Renal pelvis (tissue), 4 donors: ENCODE results near the gene PDK4. TPM values are rescaled to one million over a fixed set of nuclear protein-coding genes. Genes with fewer than 3 reads are reported as not detected.
"Not testable (repeated sequence)": the region's sequence is repeated elsewhere in the genome, so short reads cannot be mapped to it uniquely, and the experiment has no call there.

Source experiments
- DNase-seq: peaks from one replicate; pipeline ENCODE4 v3.0.0-alpha.2; 2013
- polyA plus RNA-seq, 3 donors: library from polyadenylated mRNA; unstranded; fragments of 120-200 nt; gene quantifications; one replicate each; pipeline ENCODE4 v1.2.1, GENCODE V29; 2013; ENCODE audit not compliant: insufficient read length in 3 of 3

The PDK4 gene
- polyA plus RNA-seq, 3 donors, result 15.4 to 17.8 (median 17.6) TPM

DNA sequence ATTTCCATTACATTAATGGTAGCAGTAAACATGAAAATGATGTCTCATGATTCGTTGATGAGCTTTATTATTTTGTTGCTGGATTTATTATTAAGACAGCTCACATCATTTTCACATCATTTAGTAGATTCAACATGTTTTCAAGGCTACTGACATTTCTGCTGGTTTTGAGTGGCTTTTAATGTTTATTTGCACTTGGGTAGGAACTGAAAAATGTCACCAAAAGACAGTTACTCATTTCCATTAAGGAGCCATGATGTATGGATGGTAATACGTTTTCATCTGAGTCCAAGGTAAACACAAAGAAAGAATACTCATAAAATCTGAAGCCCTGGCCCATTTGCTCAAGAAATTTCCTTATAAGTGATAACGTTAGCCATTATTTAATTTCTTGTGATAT is 14.8 kb downstream of the PDK4 start:
- no peak for DNase-seq

DNA sequence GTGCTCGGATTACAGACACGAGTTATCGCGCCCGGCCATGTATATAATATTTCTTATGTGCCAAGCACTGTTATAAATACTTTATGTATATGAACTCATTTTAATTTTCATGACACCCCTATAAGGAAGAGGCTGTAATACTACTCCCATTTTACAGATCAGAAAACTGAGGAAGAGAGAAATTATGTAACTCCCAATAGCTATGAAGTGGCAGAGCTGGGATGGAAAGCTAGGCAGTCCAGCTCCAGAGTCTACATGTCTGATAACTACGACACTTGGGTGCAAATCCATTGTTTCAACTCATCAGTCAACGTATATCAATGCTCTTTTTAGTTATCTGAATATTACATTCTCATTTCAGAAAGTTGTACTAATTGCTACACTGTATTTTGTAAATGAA is 17.0 kb downstream of the PDK4 start:
- DNase-seq, result no peak

DNA sequence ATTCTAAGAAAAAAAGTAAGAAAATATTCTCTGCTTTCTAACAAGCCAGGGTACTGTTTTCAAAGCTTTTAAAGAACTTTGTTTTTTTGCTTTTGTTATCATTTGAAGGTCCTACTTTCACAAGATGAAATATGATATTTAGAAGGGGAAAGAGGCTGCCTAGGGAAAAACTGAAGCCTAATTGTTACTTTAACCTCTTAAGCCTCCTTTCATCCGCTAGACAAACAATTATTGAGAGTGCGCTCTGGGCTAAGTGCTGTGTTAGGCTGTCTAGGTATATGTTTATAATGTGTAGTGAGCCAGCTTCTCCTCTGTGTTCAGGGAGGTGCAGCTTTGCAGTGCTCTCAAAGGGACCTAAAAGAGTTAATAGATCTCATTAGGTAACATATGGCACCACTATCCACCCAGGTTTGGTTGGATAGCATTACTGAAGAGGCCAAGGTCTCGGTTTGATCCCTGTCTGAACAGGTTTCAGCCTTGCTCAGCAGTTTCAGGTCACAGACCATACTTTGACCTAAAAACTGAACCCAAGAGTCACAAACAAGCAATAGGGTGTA is 17.9 kb downstream of the PDK4 start:
- DNase-seq, result no peak

DNA sequence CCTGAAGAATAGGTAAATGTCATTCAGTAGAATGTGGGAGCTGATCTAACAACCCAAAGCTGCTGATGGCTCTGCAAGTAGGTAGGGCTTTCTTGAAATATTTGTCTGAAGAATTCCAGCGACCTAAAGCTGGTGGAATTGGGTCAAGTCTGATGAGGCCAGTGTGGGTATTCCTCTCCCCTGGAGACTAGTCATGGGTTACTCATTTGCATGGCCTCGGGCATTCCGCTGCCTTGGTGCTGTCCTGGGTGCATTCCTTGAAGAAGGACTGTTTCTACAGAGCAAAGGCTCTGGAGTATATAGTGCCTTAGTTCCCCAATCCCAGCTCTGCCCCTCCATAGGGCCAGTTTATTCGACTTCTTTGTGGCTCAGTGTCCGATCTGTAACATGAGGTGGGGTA is 19.2 kb downstream of the PDK4 start:
- no peak for DNase-seq

DNA sequence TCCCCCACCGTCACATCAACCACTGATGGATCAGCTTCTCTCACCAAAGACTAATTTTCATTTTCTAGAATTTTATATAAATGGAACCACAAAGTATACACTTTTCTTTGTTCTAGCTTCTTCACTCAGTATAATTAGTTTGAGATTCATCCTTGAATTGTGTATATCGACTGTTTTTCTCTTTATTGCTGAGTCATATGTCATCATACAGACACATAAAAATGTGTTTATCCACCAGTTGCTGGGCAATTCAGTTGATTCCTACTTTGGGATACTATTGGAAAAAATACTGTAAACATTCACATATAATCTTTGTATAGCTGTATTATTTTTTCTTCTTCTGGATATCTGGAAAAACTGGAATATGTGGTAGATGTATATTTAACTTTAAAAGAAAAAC is 26.6 kb downstream of the PDK4 start:
- no peak for DNase-seq

DNA sequence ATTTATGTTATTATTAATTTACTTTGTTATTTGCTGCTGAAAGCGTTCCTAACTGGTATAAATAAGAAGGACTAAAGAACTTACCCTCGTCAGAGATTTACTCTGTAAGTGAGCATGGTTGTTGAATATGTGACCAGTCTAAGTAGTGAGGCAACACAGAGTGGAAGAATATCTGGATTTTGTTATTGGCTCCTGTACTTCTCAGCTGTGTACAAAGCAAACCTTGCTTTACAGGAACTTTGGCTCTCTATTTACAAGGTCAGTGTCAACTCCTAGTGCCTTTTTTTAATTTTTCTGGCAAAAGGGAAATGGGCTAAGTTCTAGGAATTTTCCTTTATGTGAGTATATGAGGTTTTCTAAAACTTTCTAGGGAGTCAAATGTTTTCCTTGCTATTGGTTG is 35.6 kb downstream of the PDK4 start:
- DNase-seq, result no peak

DNA sequence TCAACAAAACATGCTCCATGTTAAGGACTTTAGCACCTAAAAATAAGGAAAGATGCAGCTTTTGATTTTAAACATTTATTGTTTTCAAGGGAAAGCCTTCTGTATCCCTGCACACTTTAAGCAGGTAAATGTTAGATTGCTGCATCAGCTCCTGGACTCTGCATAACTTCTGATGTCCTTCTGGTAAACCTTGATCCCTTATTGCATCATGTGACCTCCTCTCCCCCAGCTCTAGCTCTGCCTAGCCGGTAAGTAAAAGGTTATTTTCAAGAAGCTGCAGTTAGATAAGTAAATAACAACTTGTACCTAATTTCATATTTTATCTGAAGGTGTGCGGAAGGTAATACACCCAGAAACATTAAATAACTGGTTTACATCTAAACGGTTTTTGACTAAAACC is 37.5 kb downstream of the PDK4 start:
- DNase-seq, result no peak

DNA sequence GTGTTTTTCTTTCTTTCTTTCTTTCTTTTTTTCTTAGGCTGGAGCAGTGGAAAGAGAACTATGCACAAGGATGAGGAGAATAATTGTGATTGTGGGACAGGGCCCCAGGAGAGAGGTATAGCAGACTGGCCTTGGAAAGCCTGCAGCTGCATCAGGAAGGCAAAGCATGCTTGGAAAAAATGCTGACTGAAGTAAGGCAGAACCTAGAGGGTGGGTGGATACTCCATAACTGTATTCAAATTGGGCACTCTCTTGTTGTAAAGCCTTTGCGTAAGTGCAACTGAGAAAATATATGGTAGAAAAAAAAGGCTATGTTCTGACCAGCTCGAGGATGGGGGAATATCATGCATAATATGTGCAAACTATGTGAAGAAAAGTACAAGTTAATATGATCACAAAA is 39.5 kb downstream of the PDK4 start:
- DNase-seq, result no peak

DNA sequence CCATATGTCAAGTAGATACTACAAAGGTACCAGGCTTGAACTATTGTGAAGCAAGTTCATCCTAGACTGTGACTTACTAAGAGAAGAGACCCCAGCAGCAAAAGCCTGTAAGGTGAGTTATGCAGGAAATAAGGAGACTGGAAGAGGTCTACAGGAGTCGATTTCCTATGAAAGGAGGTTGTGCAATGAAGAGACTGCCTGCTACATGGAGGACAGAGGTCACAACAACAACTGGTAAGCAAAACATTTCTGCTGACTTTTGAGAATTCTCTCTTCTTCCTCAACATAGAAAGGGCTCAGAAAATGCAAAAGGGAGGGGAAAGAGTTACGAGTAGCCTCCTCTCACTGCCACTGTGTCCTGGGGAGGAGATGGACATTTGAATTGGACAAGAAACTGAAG is 42.4 kb downstream of the PDK4 start:
- DNase-seq, result no peak

DNA sequence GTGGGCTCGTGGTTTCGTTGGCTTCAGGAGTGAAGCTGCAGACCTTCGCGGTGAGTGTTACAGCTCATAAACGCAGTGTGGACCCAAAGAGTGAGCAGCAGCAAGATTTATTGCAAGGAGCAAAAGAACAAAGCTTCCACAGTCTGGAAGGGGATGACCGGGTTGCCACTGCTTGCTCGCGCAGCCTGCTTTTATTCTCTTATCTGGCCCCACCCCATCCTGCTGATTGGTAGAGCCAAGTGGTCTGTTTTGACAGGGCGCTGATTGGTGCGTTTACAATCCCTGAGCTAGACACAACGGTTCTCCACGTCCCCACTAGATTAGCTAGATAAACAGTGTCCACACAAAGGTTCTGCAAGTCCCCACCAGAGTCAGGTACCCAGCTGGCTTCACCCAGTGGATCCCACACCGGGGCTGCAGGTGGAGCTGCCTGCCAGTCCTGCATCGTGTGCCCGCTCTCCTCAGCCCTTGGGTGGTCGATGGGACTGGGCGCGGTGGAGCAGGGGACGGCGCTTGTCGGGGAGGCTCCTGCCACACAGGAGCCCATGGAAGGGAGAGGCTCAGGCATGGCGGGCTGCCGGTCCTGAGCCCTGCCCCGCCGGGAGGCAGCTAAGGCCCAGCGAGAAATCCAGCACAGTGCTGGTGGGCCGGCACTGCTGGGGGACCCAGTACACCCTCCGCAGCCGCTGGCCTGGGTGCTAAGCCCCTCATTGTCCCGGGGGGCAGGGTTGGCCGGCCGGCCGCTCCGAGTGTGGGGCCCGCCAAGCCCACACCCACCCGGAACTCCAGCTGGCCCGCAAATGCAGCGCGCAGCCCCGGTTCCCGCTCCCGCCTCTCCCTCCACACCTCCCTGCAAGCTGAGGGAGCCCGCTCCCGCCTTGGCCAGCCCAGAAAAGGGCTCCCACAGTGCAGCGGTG is 44.0 kb downstream of the PDK4 start:
- DNase-seq, result not testable (repeated sequence)

DNA sequence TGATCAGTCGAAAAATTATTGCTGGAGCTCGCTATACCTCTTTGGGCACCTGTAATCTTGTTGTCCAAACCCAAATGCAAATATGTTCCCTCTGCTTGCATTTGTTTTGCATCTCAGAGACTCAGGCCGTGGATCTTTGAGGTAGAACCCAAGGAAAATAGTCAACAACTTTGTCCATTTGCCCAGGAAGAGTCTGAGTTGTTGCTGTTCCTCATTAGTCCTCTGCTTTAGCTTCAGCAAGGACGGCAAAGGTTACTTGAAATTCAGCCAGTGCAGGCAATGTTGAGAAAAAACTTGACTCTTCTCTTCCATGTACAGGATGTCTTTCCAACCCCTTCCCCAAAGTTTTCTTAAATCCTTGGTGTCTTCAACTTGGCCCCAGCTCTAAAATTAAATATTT is 45.8 kb downstream of the PDK4 start:
- DNase-seq, result no peak

DNA sequence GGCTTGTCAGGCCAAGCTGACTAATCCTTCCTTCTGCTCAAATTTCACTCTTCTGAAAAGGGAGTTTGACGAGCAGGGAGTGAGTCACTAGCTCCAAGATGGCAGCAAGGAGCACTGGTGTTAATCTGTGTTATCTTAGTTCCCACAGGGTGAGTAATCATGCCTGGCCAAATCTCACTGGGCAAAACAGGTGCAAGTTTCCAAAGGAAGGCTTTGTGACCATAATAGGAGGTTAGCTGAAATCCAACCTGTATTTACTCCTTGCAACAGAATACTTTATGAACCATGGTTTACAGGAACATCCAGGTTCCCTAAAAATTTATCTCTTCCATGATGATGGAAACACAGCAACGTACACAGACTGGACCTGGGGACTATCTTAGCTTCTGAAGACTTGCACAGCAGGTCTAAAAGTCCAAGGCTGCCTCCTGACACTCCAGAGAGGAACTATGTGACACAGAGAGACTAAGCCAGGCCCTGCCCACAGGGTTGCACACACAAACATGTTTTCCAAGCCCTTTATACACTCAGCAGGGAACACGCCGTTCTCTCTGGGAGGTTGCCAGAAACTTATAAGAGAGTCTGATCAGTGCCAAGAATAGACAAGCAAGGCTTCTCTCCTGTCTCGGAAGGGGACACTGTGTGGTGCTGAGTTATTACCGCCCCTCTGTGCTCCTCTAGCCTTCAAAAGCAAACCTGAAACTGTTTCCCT is 46.3 kb downstream of the PDK4 start:
- no peak for DNase-seq

DNA sequence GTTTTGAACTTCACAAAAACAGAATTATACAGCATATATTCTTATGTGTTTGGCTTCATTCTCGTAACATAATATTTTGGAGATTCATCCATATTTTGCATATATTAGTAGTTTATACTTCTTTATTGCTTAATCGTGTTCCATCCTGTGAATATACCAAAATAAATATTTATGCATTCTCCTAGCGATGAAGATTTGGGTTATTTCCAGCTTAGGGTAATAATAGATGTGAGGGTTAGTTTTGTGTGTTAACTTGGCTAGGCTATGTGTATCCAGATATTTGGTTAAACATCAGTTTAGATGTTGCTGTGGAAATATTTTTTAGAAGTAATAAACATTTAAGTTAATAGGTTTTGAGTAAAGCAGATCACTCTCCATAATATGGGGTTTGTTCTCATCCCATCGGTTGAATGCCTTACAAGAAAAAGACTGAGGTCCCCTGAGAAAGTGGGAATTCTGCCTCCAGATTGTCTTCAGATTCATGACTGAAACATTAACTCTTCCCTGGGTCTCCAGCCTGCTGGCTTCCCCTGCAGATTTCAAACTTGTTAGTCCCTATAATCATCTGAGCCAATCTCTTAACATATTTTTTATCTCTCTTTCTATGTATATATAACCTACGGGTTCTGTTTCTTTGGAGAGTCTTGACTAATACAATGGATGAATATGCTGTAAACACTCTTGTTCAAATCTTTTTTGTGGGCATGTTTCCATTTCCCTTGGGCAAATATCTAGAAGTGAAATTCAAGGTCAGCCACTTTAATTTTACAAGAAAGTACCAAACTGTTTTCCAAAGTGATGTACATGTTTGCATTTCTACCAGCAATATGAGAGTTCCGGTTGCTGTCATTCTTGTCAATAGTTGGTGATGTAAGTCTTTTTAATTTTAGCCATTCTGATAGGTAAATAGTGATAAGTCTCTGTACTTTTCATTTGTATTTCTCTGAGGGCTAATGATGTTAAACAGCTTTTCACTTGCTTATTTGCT is 48.7 kb downstream of the PDK4 start:
- no peak for DNase-seq

DNA sequence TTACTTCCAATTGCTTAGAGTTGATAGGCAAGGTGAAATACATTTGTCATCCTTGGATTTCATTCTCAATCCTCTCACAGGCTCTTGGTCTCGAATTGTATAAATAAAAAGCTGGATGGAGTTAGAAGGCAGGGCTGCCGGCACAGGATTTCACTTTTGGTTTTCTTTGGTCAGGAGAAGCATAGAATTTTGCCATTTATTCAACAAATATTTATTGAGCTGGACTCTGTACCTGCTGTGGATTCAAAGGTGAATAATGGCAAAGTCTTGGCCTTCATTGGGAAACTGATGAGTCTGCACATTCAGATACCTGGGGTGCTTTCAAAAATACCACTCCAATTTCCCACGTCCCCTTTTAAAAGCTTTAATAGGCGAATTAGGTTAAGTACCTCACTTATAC is 49.7 kb downstream of the PDK4 start:
- DNase-seq, result no peak

DNA sequence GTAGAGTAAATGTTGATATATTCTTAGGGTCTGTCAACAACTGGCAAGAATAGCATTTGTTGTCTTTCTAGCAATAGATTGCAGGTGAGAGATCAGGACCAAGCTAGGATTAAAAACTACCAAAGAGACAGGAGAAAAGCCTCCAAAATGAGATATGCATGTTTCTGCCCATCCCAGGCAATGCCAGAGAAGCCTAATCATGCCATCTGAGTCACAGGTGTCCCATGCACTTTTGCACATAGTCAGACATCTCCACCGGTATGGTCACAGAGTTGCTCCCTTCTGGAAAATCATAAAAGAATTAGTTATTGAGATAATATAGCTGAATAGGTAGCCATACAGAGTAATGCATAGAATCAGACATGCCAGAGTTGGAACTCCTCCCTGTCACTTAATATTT is 50.6 kb downstream of the PDK4 start:
- DNase-seq, result no peak

DNA sequence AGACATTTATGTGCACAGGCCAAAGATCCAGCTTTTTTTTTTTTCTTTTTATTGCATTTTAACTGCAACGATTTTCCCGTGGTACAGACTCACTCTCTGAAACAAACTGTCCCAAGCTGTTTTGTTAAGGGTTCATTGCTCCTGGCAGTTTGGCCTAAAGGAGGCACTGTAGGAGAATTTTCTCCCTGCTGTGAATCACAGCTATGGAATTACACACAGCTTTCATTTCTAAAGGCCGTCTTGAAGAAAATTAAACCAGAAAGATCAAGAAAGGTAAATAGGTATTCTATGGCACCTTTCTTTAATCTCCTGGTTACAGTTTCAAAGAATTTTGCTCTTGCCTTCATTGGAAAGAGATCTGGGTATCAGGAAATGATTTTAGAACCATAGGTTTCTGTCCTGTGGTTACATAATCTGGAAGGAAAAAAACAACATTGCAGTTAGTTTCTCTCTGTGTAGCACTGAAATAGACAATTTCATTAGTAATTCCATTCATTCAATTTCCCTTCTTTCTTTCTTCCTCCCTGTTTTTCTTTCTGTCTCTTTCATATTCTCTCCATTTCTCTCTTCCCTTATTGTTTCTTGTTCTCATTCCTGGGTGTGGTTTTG is 51.2 kb downstream of the PDK4 start:
- DNase-seq, result peak; percentile 53

DNA sequence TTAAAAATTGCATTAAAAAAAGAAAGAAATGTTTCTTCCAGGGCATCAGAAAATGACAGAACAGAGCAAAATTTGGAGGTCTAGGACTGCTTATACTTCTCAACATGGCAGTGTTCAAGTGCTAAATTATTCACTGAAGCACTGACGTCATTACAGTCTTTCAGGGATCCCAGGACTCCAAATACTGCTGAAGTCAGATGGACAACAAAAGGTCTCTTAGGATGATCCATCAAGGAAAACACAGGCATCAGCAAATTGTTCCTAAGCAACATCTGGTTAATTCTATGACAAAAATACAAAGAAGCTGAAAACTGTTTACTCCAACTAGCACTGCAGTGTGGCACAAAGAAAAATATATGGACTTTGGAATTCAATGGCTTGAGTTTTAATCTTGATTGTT is 52.1 kb downstream of the PDK4 start:
- DNase-seq, result no peak

DNA sequence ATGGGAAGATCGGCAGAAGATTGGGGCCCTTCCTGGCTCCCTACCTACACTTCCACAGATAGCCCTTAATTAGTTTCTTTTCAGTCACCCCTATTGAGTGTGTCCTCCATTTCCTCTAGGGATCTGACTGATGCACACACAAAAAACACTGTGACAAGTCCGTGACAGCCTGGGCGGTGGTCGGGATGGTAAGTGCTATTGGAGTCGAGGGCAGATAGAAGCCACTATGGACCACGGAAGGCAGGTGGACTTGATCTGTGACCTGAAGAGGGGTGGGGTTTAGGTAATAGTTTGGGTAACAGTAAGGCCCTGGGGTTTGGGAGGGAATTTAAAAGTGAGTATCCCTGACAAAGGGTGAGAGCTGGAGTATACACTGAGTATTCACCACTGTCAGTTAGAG is 53.0 kb downstream of the PDK4 start:
- DNase-seq, result no peak

DNA sequence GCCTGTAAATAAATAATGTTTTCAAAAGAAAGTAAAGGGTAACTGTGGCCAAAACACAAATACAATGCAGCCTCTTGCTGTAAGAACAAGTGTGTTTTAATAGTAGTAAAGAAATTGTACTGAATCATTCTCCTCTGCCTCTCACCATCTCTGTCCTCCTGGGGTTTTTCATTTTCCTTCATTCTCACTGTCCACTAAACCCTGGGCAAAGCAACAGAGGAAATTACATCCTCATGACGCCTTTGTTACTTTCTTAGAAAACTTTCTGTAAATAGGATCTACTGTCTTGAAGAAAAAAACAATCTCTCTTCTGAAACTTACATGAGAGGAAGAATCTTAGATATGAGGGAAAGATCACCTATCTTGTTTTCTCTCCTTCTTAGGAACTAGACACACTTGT is 56.0 kb downstream of the PDK4 start:
- no peak for DNase-seq

DNA sequence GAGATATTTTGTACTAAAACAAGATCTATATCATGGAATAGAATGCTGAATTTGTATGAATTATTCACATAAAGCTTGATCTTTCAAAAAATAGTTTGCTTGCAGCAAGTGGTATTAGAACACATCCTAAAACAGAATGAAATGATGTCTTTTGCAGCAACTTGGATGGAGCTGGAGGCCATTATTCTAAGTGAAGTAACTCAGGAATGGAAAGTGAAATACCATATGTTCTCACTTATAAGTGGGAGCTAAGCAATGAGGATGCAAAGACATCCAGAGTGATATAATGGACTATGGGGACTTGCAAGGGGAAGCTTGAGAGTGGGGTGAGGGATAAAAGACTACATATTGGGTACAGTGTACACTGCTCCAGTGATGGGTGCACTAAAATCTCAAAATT is 56.9 kb downstream of the PDK4 start:
- DNase-seq, result no peak

DNA sequence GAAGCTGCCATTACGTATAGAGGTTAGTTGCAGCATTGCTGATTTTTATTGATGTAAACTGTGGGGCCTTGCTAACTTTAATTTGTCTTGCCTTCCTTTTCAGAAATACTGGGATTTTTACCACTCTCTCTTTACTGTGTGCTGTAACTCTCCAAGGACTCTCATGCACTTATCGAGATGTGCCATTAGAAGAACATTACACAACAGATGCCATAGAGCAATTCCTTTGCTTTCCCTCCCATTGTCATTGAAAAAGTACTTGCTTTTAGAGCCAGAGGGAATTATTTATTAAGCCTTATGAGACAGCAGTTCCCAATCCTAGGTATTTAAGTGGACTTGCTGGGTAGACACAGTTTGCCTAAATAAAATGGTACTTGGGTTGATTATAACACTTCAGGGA is 58.8 kb downstream of the PDK4 start:
- no peak for DNase-seq
